Activated CD4-positive, alpha-beta T cell treated with anti-CD3 and anti-CD28 coated beads for 4 hours (primary cell): ENCODE results near the gene NFATC2.
"Not testable (repeated sequence)": the region's sequence is repeated elsewhere in the genome, so short reads cannot be mapped to it uniquely, and the experiment has no call there.

Experiments
- DNase-seq, 2 donors: peaks; one replicate each; pipeline ENCODE4 v3.0.0-alpha.2; 2020

Gene NFATC2

DNA sequence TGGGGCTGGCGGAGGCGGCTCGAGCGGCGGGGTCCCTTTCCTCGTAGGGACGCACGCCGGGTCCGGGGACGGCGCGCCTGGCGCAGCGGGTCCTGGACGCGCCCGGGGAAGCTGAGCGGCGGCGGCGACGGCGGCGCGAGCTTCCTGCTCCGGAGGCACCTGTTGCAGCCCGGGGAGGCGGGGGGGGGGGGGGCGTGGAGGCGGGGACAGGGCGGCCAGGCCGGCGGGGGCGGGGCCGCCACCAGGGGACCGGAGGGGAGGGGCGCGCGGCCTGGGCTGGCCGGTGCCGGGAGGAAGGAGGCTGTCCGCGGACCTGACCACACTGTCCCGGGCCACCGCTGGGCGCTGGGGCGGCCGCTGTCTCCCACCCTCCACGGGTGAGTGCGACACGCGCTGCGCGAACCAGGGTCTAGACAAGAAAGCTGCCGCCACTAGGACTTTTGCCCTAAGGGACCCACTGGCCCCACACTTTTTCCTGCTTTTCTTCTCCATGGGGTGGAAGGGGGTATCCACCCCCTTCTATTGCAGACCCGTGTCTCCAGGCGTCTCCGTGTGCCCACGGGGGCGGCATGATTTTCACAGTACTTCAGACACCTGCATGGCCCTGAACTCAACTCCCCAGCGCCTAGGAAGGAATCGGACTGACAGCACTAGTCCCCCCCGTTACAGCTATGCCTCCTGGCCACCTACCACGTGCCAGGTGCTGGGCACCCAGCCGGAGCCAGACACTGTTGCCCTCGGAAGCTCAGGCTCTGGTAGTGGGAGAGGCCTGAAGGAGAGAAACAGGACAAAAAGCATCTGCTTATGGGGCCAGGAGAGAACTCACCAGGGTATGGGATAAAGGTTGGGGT is at the start of gene NFATC2:
Gene NFATC2 (minus strand): TSS at position 149 of the 851 bp plus-strand sequence. CDS start 220 bp downstream, outside the sequence.
- peak; percentile 45 to 58 for DNase-seq

DNA sequence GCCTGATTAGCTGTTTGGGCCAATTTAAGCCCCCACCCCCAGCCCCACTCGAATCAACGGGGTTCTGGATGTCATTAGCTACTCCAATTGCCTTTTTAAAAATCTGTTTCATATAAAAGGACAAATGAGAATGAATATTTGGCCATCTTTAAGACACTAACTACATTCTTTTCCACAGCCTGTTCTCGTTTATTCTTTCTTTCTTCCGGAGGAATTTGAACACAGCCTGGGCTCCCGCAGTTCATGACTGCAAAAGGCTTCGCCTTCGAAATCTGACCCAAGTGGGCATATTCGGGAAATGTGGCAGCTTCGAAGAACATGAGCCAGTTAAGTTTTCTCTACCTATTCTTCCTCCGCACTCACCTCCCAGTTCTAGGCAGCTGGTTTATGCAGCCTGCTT is 49.4 kb upstream of the NFATC2 start:
- no peak for DNase-seq

DNA sequence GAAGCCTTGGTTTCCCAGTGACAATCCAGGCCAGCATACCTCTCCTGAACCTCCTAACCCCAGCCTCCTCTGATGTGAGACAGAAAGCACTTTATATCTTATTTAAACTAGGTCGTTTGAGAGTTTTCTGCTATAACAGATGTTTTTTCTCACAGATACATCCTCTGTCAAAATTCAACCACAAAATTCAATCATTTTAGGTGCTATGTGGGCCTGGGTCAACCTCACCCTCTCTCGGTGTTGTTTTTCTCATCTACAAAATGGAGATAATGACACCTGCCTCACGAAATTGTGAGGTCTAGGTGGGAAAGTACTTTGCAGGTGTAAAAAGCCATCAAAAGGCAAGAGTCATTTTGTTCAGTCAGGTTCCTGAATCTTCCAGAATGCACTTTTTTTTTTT is 46.2 kb upstream of the NFATC2 start:
- no peak for DNase-seq

DNA sequence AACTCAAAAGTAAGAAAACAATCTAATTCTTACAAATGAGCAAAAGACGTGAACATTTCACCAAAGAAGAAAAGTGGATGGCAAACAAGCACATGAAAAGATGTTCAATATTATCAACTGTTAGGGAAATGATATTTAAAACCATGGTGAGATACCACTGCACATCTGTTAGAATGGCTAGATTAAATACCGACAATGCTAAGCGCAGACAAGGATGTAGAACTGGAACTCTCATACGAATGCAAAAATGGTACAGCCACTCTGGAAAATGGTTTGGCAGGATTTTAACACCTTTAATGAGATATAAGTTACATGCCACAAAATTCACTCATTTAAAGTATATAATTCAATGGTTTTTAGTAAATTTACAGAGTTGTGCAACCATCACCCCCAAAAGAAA is 44.6 kb upstream of the NFATC2 start:
- no peak for DNase-seq

DNA sequence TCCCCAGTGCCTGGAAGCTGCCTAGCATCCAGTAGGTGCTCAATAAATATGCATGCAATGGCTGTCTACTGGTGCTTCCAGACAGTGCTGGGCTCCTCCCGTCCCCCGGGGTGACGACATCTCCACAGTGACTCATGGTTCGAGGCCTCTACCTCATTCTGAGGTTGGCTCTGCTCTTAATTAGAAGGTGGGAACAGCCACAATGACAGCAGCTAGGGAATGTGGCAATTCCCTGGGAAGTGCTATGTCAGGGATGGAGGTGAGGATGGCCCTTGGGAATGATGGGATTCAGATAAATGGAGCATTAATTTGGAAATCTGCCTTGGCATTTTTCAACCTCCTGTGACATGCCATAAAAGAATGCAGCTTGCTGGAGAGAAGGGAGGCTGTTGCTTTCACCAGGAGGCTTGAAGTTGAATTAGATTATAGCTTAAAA is 43.5 kb upstream of the NFATC2 start:
- DNase-seq: no peak

DNA sequence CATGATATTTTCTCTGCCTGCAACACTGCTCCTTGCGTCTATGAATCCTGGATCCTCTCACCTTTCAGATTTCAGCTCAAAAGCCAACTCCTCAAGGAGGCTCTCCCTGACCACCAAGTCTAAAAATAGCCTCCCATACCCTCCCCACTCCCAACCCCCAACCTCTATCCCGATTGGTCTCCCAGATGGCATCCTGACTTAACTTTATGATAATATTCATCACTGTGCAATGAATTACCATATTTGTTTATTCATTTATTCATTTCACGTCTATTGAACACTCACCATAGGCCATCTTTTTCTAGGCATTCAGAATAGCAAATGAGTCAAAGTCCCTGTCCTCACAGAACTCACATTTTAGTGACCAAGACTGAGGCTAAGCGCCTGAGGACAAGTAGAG is 42.6 kb upstream of the NFATC2 start:
- no peak for DNase-seq

DNA sequence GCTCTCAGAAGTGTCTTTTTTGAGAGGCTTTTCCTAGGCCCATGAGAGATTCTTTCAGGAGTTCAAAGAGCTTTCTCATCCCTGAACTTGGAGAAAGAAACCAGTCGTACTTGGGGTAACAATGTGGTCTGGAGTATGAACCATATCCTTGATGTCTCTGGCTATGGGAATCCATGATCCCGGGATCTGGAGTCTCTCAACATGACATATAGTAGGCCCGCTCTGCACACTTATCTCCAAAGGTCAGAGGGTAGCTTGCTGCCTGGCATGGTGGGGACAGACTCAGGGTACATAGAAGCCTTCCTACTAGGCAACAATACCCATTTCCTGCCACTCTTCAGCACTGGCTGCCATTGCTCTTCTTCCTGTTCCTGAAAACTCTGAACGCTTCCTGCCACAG is 42.2 kb upstream of the NFATC2 start:
- DNase-seq: no peak

DNA sequence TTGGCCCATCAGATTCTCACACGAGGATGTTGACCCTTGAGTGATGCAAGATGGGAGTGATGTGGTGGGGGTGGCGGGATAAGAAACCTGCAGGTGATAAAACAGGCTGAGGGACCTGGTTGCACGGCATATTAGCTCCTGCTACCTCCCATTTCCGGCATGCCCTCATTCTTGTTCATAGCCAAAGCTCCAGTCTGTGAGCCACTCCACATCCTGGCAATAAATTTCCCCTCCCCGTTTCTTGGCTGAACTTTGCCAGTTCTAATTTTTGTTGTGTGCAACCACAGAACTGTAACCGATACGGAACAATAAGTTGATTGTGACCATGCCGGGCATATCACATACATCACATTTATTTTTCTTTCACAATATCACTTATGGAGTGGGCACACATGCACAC is 41.6 kb upstream of the NFATC2 start:
- no peak for DNase-seq

DNA sequence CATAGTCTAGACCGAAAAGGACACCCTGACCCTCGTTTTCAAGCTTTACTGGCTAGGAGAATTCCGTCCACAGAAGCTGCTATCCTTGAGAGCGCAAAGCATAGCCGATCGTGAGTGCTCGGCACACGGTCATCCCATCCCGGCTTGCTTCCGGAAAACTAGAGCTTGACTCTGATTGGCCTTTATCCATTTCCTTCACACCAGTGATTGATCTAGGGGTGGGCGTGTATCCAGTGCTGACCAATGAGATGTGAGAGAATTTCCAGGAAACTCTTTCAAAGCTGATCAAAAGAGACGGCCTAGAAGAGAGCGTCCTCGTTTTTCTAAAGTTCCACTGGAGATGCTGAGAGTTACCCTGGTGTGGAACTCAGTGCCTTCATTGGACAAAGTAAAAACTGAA is 41.0 kb upstream of the NFATC2 start:
- no peak for DNase-seq

DNA sequence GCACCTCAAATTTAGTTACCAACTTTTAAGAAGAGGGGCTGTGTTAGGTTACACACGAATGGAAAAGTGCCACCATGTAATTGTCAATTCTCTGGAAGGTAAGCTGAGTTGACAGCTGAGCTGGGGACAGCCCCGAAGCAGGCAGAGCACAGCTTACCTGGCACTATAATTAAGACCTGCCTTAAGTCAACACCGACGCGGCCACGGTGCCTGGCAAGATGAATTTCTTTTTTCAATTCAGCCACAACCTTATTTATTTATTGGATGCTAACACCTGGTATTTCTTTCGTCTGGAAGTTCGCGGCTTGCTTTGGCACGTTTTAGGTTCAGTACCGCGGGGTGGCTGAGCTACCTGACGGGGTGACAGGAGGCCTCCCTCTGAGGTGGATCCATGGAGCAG is 40.6 kb upstream of the NFATC2 start:
- DNase-seq: no peak

DNA sequence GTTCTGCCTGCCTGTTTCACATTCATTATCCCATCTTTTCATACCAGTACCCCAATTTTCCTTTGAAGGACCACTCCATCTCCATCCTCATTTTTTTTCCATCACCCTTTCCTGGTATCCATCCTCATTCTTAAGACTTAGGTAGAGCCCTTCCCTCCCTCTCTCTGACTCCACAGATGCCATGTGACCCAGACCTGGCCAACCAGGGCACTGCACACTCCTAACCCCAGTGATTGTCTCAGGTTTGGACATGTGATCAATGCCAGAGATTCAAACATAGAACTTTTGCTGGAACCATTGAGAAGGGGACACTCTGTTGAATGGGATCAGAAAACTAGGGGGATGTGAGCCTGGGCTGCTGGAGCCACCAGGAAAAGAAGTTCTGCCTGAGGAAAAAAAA is 39.1 kb upstream of the NFATC2 start:
- DNase-seq: no peak

DNA sequence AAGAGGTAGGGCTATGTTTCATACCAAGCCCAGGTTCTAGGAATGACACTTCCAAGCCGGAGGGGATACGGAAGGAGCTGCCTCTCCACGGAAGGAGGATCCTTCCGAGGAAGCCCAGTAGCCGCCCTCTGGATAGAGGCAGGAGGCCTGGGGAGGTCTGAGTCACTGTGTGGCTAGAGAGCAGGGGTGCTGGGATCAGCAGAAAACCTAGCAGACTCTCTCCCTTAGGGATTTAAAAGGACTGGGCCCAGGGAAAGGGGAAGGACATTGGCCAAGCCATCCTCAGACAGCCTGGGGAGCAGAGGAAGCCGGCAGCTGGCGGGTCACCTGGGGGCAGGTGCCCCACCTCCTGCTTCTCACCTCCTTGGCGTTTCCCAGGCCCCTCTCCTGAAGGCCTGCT is 36.6 kb upstream of the NFATC2 start:
- DNase-seq: no peak

DNA sequence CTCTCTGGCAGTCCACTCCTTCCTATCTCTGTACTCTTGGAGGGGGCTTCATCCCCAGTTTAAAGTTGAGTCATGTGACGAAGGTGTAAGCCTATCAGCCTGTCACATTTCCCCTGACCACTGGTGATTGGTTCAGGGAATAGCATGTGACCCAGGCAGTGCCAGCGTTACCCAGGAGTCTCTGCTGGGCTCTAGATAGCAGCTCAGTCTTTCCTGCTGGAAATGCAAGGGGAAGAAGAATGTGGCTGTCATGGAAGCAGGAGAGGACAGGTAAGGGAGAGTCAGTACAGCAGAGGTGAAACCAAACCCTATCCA is 35.6 kb upstream of the NFATC2 start:
- no peak for DNase-seq

DNA sequence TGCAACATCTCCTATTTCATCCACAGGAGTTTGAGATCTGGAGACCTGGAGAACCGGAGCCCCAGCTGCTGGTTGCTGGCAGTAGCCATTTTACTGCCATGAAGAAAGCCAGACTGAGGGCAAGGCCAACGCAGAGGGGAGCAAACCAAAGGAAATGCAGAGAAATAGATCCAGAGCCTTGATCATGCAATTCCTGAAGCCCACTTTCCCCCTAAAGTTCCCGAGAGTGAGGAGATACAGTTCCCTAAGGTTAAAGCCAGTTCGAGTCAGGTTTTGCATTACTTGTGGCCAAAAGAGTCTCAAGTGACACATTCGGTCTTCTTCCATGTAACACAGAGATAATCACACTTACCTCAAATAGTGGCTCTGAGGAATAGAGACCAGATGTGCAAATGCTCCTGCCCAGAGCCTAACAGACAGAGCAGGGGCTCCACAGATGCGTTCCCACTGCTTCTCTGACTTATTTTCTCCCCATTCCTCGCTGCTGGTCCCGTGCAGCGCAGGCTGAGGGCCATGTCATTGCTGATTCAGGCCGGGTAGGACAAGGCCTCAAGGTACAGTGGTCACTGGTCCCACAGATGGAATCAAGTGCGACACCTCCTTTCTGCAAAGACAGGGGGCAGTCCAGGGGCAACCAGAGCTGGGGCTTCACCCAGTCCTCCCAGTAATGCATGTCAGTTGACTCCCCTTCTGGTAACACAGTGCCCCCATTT is 35.1 kb upstream of the NFATC2 start:
- DNase-seq: no peak

DNA sequence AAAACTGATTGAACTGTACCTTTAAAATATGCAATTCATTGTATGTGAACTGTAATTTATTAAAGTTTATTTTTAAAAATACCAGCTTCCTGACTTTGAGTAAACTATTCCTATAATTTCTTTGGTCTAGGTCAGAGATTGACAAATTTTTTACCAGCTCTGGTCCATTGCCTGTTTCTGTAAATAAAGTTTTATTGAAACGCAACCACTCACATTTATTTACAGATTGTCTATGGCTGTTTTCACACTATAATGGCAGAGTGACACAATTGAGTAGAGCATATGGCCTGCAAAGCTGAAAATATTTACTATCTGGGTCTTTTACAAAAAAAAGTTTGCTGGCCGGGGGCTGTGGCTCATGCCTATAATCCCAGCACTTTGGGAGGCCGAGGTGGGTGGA is 33.0 kb upstream of the NFATC2 start:
- no peak for DNase-seq

DNA sequence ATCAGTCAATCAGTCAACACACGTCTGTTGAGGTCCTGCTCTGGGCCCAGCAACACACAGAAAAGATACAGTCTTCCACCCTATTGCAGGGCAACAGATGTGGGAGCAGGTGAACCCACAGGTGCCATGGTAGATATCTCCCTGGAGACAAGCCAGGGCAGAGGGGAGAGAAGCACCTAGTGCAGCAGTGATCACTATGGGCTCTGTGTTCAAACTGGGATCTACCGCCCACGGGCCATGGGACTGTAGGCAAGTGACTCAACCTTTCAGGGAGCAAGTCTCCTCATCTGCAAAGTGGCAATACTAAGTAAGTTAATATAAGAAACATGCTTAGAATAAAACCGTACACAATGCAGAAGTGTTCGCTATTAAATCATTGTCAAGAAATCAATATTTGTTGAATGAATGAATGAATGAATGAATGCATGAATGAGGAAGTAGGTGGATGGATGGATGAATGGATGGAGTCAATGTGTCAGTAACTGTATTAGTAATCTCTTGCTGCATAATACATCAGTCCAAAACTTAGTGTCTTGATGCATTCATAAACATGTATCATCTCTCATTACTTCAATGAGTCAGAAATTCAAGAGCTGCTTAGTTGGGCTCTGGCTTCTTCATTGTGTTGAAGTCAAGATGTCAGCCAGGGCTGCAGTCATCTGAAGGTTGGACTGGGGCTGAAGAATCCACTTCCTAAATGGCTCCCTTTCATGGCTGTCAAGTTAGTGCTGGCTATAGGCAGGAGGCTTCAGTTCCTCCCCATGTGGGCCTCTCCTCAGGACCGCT is 31.9 kb upstream of the NFATC2 start:
- no peak for DNase-seq

DNA sequence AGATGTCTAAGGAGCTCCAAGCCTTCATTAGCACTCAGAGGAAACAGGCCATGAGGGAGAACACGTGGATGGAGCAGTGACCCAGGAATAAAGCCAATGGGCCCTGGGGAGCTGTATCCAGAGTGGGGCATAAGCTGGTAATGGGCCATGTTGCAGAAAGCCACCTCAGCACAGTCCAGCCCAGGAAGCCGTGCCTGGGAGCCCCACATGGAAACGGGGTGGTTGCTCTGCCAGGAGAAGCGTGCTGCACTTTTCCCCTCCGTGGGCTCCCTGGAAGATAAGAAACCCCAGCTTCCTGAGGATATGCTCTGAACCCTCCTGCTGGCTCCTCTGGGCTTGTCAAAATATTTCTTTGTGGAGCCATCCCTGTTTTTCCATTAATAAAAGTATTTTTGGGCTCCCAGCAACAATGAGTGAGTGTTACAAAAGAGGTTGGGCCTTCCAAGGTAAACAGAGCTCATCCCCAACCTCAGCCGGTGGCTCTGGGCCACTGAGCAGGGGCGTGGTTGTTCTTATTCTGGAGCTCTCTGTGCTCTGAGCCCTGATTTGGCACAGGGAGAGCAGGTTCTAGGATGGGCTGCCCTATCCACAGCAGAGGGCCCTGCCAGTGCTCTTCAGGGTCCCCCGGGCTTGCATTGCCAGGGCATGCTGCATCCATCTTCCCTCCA is 31.2 kb upstream of the NFATC2 start:
- DNase-seq: no peak

DNA sequence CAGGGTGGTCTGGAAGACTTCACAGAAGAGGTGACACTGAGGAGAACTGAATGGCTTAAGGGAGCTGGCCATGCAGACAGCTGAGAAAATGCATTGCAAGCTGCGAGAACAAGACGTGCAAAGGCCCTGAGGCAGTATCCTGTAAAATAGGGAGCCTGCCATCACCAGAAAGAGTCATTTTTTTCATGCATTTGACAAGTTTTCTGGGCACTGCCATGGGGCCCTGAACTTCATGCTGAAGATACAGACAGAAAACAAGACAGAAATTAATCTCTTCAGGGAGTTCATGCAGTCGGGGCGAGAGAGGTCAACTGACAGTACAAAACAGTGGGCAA is 28.9 kb upstream of the NFATC2 start:
- no peak for DNase-seq

DNA sequence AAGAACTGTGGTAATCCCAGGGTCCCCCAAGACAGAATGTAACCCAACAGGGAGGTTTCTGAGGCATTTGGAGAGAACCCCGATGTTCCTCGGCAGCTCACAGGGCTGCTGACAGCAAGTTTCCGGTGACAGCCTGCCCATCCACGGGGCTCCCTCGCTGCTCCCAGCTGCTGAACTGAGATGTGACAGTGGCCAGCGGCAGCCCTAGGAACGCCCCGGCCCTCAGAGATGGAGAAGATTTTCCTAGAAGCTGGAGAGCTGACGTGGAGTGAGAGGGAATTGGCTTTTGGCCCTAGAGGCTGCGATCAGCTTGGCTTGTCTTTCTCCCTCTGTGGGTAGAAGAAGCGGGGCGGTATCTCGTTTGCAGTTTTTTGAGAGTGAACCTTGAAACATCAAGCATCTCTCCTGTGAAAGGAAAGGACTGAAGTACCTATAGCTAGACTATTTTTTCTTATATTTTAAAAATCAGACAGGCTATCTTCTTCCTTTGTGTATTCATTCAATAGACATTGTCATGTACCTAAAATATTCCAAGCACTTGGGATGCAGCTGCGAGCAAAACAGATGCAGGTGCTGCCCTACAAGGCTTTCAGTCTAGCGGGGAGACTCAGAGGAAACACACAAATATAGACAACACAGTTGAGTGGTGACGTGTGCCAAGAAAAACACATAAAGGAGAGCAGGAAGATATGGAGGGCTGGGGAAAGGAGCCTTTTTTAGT is 28.4 kb upstream of the NFATC2 start:
- no peak for DNase-seq

DNA sequence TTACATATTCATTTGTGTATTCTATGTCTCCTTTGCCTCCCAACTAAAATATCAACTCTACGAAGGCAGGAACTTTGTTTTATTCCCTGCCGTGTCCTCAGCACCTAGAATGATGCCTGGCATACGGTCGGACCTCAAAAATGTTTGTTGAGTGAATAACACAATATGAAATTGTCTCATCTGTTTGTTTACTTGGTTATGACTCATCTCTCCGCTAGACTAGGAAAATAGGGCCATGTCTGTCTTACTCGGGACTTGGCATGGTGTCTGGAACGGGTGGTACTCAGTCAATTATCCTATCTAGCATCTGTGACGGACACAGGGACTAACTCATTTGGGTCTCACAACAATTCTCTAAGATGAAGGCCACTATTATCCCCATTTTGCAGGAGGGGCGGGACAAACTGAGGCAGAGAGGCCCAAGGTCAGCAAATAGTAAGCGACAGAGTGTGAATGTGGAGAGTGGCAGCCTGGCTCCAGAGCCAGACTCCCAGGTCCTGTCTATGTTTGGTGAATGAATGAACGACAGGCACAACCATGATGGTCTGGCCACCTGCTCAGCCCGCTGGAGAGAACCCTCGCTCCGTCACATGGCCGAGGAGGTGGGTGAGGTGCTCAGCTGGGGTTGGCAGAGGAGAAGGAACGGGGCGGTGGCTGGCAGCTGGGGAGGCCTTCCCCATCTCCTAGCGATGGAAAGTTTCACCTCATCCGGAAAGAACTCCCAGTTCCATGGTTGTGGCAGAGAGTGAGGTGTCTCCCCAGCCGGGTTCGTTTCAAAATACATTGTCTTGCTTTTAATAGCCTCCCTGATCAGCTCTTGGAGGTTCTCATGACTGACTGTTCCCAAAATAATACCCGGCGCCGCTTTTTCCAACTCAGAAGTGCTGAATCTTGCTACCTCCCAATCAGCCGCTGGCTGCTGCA is 27.6 kb upstream of the NFATC2 start:
- no peak for DNase-seq

DNA sequence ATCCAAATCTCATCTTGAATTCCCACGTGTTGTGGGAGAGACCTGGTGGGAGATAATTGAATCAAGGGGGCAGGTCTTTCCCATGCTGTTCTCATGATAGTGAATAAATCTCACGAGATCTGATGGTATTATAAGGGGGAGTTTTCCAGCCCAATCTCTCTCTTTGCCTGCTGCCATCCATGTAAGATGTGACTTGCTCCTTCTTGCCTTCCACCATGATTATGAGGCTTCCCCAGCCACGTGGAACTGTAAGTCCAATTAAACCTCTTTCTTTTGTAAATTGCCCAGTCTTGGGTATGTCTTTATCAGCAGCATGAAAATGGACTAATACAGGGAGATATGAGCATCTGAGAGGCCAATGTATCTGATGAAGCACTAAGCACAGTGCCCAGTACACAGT is 26.0 kb upstream of the NFATC2 start:
- DNase-seq: not testable (repeated sequence)

DNA sequence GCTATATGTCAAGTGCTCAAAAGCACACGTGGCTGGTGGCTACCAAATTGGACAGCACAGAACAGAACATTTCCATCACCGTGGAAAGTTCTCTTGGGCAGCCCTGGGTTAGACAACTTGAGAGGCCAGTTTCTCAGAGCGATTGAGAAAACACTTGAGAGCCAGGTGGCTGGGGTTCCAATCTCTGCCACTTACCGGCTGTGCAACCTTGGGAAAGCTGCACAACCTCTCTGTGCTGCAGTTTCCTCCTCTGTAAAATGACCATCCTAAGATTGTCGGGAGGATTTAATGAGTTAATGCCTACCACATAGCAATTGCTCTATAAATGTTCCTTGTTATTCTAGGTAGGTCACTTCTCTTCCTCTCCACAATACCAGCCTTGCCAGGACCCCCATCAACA is 25.1 kb upstream of the NFATC2 start:
- no peak for DNase-seq
